PFSK-1 (cell line): Measurements from ENCODE around the gene PGLYRP1.

Experiments
- REST ChIP-seq, 2 experiments: IDR thresholded peaks; 2 replicates each; pipeline versions ENCODE4 v1.6.1 to v1.8.0; 2011 to 2012; ENCODE audit warnings: low read depth in 2 of 2, low read length in 2 of 2, control low read depth in 1 of 2, inconsistent platforms in 1 of 2, mild to moderate bottlenecking in 1 of 2, moderate library complexity in 1 of 2; ENCODE audit not compliant: insufficient read depth in 1 of 2
- TAF1 ChIP-seq: IDR thresholded peaks from 2 replicates; pipeline ENCODE4 v1.6.1; 2012; ENCODE audit warnings: low read length, control low read depth, borderline replicate concordance; ENCODE audit not compliant: insufficient read depth

GRCh38 chr19:46069806-46070341 is 47.0 kb upstream of the PGLYRP1 start:
- TF ChIP-seq TAF1 (no peak), REST (IDR thresholded peaks at IDR 0.05; ENCODE audit: insufficient read depth in 1 of 2, low read depth in 2 of 2, low read length in 2 of 2) (no peak)
